Esophagus (tissue), 2 donors: ENCODE data around the gene METRN. TPM values are rescaled to one million over a fixed set of nuclear protein-coding genes. Genes with fewer than 3 reads are reported as not detected.
A peak's percentile ranks its signal among the peaks of the same experiment; 100 is the strongest.

Experiments
- H3K27ac ChIP-seq, 2 donors: one replicate each; pipeline ENCODE4 v1.5.1; 2013; ENCODE audit warnings: low read depth in 2 of 2, mild to moderate bottlenecking in 2 of 2, inconsistent platforms in 1 of 2, low read length in 1 of 2, moderate library complexity in 1 of 2
- H3K27me3 ChIP-seq, 2 donors: one replicate each; pipeline ENCODE4 v1.6.1; 2013; ENCODE audit warnings: low read length in 2 of 2, control low read depth in 1 of 2, mild to moderate bottlenecking in 1 of 2; ENCODE audit not compliant: insufficient read depth in 2 of 2, control insufficient read depth in 1 of 2
- H3K36me3 ChIP-seq, 2 donors: one replicate each; pipeline ENCODE4 v1.6.1; 2013; ENCODE audit warnings: low read length in 1 of 2; ENCODE audit not compliant: control insufficient read depth in 2 of 2, insufficient read depth in 2 of 2
- H3K4me1 ChIP-seq, 2 donors: one replicate each; pipeline ENCODE4 v1.6.1; 2013; ENCODE audit warnings: low read length in 1 of 2; ENCODE audit not compliant: control insufficient read depth in 2 of 2, insufficient read depth in 2 of 2
- H3K4me3 ChIP-seq, 2 donors: one replicate each; pipeline ENCODE4 v1.5.1; 2013; ENCODE audit warnings: low read length in 2 of 2, mild to moderate bottlenecking in 2 of 2, low read depth in 1 of 2, moderate library complexity in 1 of 2
- H3K9me3 ChIP-seq, 2 donors: one replicate each; pipeline ENCODE4 v1.6.1; 2013; ENCODE audit warnings: mild to moderate bottlenecking in 2 of 2, low read depth in 1 of 2, low read length in 1 of 2, moderate library complexity in 1 of 2; ENCODE audit not compliant: control insufficient read depth in 2 of 2, insufficient read depth in 1 of 2
- WGBS, 2 donors: extraction: QIAGEN DNeasy Blood & Tissue Kit; methylation state at CpG; one replicate each; pipeline ENCODE4 v1.1.7; 2013; 5-methylcytosine and 5-hydroxymethylcytosine counted together
- polyA plus RNA-seq, 2 donors: library from polyadenylated mRNA; stranded (reverse); fragments of 200-250 nt; gene quantifications; one replicate each; pipeline ENCODE4 v1.2.3, GENCODE V29; 2013
- donor health status: healthy with polysubstance abuse.
- donor health status: Bipolar disorder and iron deficiency.

METRN gene
- polyA plus RNA-seq, 2 donors, result 6.5 to 11.5 TPM

DNA sequence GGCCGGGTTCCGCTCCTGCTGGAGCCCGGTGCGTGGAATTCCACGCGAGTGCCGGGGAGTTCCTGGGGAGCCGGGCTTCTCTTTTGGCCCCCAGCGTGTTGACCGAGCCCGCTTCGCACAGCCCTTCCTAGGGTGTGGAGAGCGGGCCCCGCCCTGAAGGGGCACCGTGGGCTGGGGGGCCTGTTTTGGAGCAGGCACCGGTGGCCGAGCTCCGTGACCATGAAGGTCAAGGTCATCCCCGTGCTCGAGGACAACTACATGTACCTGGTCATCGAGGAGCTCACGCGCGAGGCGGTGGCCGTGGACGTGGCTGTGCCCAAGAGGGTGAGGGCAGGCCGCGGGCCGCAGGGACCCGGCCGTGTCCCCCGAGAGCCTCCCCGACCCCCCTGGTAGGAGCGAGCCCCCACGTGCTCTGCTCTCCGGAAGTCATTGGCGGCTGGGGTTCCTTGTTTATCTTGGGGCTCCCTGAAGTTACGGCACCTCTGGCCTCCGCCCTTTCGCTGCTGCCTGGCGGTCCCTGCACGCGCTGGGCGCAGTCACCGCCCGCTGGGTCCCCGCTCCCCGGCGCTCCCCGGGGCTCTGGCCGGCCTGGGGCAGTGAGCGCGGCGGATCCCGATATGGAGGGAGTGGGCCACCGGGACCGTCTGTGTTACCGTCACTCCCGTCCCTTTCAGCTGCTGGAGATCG lies 12.5 kb downstream of the METRN start:
- Histone ChIP-seq H3K9me3 (no peaks in the 10 kb centered on the region), H3K27me3 (peaks cover 0 to 8% of the 10 kb centered on the region in 2 donors), H3K36me3 (peaks cover 0 to 14% of the 10 kb centered on the region in 2 donors), H3K27ac (peak overlapping the region in 1 of 2 donors; percentile 49), H3K4me3 (peak overlapping the region; percentile 34 to 43), H3K4me1 (peaks cover 5 to 22% of the 10 kb centered on the region in 2 donors)
- 1% methylated on average over 56 to 61 of the region's 61 CpGs for WGBS, 2 donors

GRCh38 chr16:728131-728889 lies 13.4 kb downstream of the METRN start:
- peak overlapping the region; percentile 26 to 34 for H3K4me3 ChIP-seq
- no peak overlapping the region for H3K27ac ChIP-seq
- H3K9me3 ChIP-seq, result no peaks in the 10 kb centered on the region
- peaks cover 5 to 22% of the 10 kb centered on the region in 2 donors for H3K4me1 ChIP-seq
- 1% methylated on average over 27 to 80 of the region's 80 CpGs for WGBS, 2 donors
- peaks cover 0 to 8% of the 10 kb centered on the region in 2 donors for H3K27me3 ChIP-seq
- H3K36me3 ChIP-seq, result peaks cover 0 to 18% of the 10 kb centered on the region in 2 donors

- 60% methylated on average over 54 to 55 of the region's 55 CpGs for WGBS, 2 donors
- Histone ChIP-seq H3K4me3 (no peak overlapping the region), H3K4me1 (peaks cover 5 to 22% of the 10 kb centered on the region in 2 donors), H3K27ac (no peak overlapping the region), H3K27me3 (peaks cover 0 to 8% of the 10 kb centered on the region in 2 donors), H3K36me3 (peaks cover 0 to 26% of the 10 kb centered on the region in 2 donors), H3K9me3 (no peaks in the 10 kb centered on the region)
Observed at GRCh38 chr16:728890-729744, 14.2 kb downstream of the METRN start.

DNA sequence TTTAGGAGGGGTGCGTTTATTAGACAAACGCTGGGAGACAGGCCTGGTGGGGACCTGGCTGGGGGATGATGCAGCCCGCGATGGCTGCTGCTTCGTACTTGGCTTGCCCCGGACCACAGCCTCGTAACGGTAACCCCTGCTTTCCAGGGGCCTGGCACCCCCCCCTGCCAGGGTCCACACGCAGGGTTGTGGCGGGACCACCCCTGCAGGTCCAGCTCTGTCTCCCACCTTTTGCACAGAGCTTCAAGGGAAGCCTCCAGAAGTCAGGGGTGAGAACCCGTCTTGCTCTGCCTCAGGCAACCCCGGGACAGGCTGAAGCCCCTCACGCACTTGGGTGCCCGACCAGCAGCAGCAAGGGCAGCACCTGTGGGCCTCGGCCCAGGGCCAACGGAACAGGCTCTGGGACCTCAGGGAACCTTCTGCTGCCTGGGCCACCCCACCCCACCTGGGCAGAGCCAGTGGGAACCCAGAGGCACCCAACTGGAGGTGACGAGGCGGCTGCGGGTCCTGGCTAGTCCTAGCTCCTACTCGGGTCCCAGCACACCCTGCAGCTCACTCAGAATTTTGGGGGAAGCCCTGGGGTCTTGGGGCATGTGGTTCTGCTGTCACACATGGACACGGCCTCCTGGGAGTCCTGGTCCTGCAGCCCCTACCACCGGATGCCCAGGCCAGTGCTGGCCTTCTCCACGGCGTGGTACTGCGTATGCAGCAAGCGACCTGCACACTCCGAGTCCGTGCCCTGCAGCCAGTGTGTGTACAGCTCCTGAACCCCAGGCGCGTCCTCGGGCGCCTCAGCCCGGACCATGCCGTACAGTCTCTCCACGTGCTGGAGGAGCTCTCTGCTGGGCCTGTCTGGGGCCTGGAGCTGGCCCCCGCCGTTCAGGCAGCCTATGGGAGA lies 15.1 kb downstream of the METRN start:
- peaks cover 0 to 35% of the 10 kb centered on the region in 2 donors for H3K36me3 ChIP-seq
- no peak overlapping the region for H3K4me3 ChIP-seq
- peaks cover 0 to 8% of the 10 kb centered on the region in 2 donors for H3K27me3 ChIP-seq
- WGBS, 2 donors, result 81 to 83% methylated on average over 35 to 37 of the region's 37 CpGs
- no peak overlapping the region for H3K27ac ChIP-seq
- H3K4me1 ChIP-seq, result peaks cover 5 to 22% of the 10 kb centered on the region in 2 donors
- H3K9me3 ChIP-seq, result no peaks in the 10 kb centered on the region

DNA sequence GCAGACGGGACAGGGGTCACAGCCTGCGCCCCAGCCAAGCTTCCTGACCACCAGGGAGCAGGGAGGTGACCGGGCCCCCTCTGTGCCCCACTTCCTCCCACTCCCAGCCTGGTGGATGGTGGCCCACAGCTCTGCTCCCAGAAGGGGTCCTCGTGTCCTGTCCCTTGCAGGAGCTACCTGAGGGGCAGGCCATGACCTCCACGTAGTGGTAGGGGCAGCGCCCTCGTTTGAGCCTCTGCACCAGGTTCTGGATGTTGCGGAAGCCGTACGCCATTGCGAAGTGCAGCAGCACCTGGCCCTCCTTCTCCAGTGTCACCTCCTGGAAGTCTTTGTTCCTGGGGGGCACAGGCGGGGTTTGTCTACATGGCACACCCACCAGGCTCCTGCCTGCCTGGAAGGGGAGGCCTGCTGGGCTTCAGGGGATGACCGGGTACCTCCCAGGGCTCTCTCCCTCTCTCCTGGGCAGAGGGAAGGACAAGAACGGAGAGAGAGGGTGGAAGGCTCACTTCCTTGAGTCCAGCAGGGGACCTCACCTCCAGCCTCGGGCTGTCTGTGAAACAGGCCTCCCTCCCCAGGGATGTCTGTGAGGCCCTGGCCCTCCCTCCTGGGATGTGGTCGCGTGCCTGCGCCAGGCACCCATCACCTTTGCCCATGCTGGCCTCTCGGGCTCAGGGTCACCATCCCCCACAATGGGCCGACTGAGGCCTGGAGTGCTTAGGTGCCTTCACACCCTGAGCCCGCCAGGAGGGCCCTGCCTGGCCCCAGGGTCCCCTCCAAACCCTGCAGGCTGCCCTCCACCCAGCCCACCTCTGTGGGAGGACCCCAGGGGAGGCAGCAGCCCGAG lies 16.0 kb downstream of the METRN start:
- peaks cover 0 to 43% of the 10 kb centered on the region in 2 donors for H3K36me3 ChIP-seq
- no peaks in the 10 kb centered on the region for H3K9me3 ChIP-seq
- H3K27me3 ChIP-seq, result peaks cover 0 to 8% of the 10 kb centered on the region in 2 donors
- WGBS, 2 donors, result 85 to 92% methylated on average over 22 of the region's 22 CpGs
- H3K4me3 ChIP-seq, result no peak overlapping the region
- peaks cover 5 to 22% of the 10 kb centered on the region in 2 donors for H3K4me1 ChIP-seq
- no peak overlapping the region for H3K27ac ChIP-seq

DNA sequence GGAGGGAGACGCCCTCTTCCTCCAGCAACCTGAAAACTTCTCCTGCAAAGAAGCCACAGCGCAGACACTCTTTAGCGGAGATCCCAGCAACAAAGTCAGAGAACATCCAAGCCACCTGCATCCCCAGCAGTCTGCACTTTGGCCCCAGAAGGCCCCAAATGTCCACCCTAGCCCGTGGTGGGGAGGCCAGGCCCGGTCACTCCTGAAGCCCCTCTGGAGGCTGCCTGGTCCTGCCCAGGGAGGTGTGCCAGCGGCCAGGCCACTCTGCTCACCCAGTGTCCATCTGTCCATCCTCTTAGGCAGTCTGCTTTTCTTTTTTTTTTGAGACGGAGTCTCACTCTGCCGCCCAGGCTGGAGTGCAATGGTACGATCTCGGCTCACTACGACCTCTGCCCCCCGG lies 17.4 kb downstream of the METRN start:
- Histone ChIP-seq H3K4me3 (no peak overlapping the region), H3K36me3 (peaks cover 0 to 57% of the 10 kb centered on the region in 2 donors), H3K9me3 (no peaks in the 10 kb centered on the region), H3K27ac (no peak overlapping the region), H3K27me3 (peaks cover 0 to 8% of the 10 kb centered on the region in 2 donors), H3K4me1 (peaks cover 5 to 16% of the 10 kb centered on the region in 2 donors)
- WGBS, 2 donors, result 93 to 94% methylated on average over 12 of the region's 12 CpGs

- Histone ChIP-seq H3K4me1 (peaks cover 4 to 11% of the 10 kb centered on the region in 2 donors), H3K9me3 (no peaks in the 10 kb centered on the region), H3K36me3 (peaks cover 0 to 63% of the 10 kb centered on the region in 2 donors), H3K27me3 (peaks cover 0 to 3% of the 10 kb centered on the region in 2 donors), H3K4me3 (no peak overlapping the region), H3K27ac (no peak overlapping the region)
- WGBS, 2 donors, result 83 to 87% methylated on average over 13 of the region's 13 CpGs
Observed at GRCh38 chr16:732936-733335, 18.0 kb downstream of the METRN start.
